Activated CD4-positive, CD25-positive, alpha-beta regulatory T cell treated with anti-CD3 and anti-CD28 coated beads, Interleukin-2, amount 50 U/mL, for 72 hours (primary cell): ENCODE results near the gene OR2A12.
"Not testable (repeated sequence)": the region's sequence is repeated elsewhere in the genome, so short reads cannot be mapped to it uniquely, and the experiment has no call there.

Source experiments
- DNase-seq: peaks from one replicate; pipeline ENCODE4 v3.0.0; 2021

OR2A12 gene

GRCh38 chr7:144127714-144128334 is 41.7 kb downstream of the OR2A12 start:
- DNase-seq, result peak; percentile 92

DNA sequence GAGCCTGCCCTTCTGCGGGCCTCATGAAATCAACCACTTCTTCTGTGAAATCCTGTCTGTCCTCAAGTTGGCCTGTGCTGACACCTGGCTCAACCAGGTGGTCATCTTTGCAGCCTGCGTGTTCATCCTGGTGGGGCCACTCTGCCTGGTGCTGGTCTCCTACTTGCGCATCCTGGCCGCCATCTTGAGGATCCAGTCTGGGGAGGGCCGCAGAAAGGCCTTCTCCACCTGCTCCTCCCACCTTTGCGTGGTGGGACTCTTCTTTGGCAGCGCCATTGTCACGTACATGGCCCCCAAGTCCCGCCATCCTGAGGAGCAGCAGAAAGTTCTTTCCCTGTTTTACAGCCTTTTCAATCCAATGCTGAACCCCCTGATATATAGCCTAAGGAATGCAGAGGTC is 43.5 kb downstream of the OR2A12 start:
- not testable (repeated sequence) for DNase-seq

DNA sequence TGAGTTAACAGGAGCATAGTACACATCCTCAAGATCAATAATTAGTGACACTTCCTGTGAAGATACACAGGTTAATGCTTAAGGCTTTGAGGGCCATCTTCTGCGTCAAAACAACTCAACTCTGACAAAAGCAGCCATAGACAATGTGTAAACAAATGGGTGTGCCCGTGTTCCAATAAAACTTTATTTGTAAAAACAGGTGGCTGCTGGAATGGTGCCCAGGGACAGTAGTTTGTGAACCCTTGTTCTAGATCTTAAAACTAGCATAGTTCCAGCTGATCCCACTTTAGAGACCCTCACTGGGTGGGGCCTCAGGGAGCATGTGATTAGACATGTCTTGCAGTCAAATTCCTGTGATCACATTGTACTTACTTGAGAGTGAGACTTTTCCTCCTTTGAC is 44.7 kb downstream of the OR2A12 start:
- DNase-seq, result no peak

DNA sequence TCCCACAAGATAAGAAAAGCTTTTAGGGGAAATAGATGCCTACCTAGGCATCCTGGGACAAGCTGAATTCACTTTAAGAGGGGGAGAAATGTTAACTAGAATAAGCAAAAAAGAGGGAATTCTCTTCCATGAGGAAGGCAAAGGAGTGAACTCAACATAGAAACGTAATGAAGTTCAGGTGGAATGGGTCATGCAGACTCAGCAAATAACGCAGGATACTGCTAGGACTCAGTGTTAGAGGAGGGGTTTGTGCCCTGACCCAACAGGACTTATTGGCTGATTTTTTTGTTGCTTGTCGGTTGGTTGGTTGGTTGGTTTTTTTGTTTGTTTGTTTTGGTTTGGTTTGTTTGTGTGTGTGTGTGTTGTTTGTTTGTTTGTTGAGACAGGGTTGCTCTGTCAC is 46.2 kb downstream of the OR2A12 start:
- DNase-seq, result no peak

GRCh38 chr7:144133307-144133706 is 47.2 kb downstream of the OR2A12 start:
- DNase-seq, result no peak

- DNase-seq, result no peak
Measured at GRCh38 chr7:144134116-144134515, 48.0 kb downstream of the OR2A12 start.

GRCh38 chr7:144137501-144137900 is 51.4 kb downstream of the OR2A12 start:
- no peak for DNase-seq

DNA sequence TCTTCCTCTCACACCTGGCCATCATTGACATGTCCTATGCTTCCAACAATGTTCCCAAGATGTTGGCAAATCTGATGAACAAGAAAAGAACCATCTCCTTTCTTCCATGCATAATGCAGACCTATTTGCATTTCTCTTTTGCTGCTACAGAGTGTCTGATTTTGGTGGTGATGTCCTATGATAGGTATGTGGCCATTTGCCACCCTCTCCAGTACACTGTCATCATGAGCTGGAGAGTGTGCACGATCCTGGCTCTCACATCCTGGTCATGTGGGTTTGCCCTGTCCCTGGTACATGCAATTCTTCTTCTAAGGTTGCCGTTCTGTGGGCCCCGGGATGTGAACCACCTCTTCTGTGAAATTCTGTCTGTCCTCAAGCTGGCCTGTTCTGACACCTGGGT is 56.1 kb downstream of the OR2A12 start:
- DNase-seq, result no peak

GRCh38 chr7:144144426-144144825 is 58.3 kb downstream of the OR2A12 start:
- DNase-seq, result no peak

DNA sequence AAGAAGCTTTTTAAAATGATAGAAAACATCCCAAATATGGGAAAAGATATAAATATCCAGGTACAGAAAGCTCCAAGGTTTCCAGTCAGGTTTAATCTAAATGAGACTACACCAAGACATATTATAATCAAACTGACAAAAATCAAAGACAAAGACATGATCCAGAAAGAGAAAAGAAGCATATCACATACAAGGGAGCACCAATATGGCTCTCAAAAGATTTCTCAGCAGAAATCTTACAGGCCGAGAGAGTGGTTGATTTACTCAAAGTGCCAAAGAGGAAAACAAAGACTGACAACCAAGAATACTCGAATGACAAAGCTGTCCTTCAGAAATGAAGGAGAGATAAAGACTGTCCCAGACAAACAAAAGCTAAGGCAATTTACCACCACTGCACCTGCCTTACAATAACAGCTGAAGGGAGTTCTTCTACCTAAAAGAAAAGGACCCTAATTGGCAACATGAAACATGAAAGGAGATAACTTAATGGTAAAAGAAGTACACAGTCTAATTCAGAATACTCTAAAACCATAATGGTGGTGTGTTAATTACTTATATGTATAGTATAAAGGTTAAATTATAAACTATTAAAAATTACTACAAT is 62.2 kb downstream of the OR2A12 start:
- no peak for DNase-seq
